K562 (cell line): ENCODE results near the gene TAOK2.
A peak's percentile ranks its signal among the peaks of the same experiment; 100 is the strongest.

Experiments
- CBX1 ChIP-seq: sonication (generic); IDR thresholded peaks from 2 replicates; pipeline ENCODE4 v1.6.1; 2016; ENCODE audit warnings: antibody characterized with exemption, low read depth, mild to moderate bottlenecking
- CCAR2 ChIP-seq: fragments of 200-400 bp; formaldehyde crosslinking; IDR thresholded peaks from 2 replicates; pipeline ENCODE4 v1.6.1; 2017; ENCODE audit warnings: mild to moderate bottlenecking, low read depth, low read length
- CTCF ChIP-seq, 3 experiments: IDR thresholded peaks in 2 of 3; conservative IDR thresholded peaks in 1 of 3; 2 replicates each; pipeline ENCODE4 v1.5.1; 2011 to 2012; ENCODE audit warnings: low read length in 3 of 3, mild to moderate bottlenecking in 3 of 3, control low read depth in 2 of 3, improper control_type of control experiment in 1 of 3, inconsistent platforms in 1 of 3, low read depth in 1 of 3, mixed read lengths in 1 of 3, moderate library complexity in 1 of 3; ENCODE audit not compliant: insufficient read depth in 2 of 3
- DPF2 ChIP-seq: fragments of 450-650 bp; IDR thresholded peaks from 2 replicates; pipeline ENCODE4 v1.6.1; 2016
- ELF1 ChIP-seq: fragments of 200-800 bp; sonication (Bioruptor generic); IDR thresholded peaks from 2 replicates; pipeline ENCODE4 v1.6.1; 2016; ENCODE audit warnings: missing genetic modification characterization, missing compliant biosample characterization
- EP300 ChIP-seq: IDR thresholded peaks from 2 replicates; pipeline ENCODE4 v1.6.1; 2012; ENCODE audit warnings: low read length, improper control_type of control experiment
- HBP1 ChIP-seq: fragments of 450-650 bp; formaldehyde crosslinking; IDR thresholded peaks from 2 replicates; pipeline ENCODE4 v1.4.0; 2022; ENCODE audit warnings: missing genetic modification characterization
- POLR2A ChIP-seq: fragments of 450-650 bp; conservative IDR thresholded peaks from 2 replicates; pipeline ENCODE4 v1.6.1; 2016
- POLR2H ChIP-seq: IDR thresholded peaks from 2 replicates; pipeline ENCODE4 v1.6.1; 2016; ENCODE audit warnings: missing genetic modification characterization, low read depth, mild to moderate bottlenecking, control low read depth, missing compliant biosample characterization, moderate library complexity
- REST ChIP-seq, 2 experiments: fragments of 450-650 bp; formaldehyde crosslinking in 1 of 2; IDR thresholded peaks; 2 replicates each; pipeline versions ENCODE4 v1.4.0 to v1.6.1; 2014 to 2020; ENCODE audit warnings: mild to moderate bottlenecking in 2 of 2, borderline replicate concordance in 1 of 2, low read depth in 1 of 2
- RFX5 ChIP-seq: IDR thresholded peaks from 2 replicates; pipeline ENCODE4 v1.6.1; 2011; ENCODE audit warnings: low read depth, mild to moderate bottlenecking, improper control_type of control experiment, low read length
- ZBTB49 ChIP-seq: sonication (generic); formaldehyde crosslinking; IDR thresholded peaks from 2 replicates; pipeline ENCODE4 v1.8.0; 2022; ENCODE audit warnings: missing genetic modification reagents, mild to moderate bottlenecking, borderline replicate concordance
- ZHX1 ChIP-seq: fragments of 150-350 bp; conservative IDR thresholded peaks from 2 replicates; pipeline ENCODE4 v1.6.1; 2014; ENCODE audit warnings: low read length
- ZNF444 ChIP-seq: fragments of 250-450 bp; sonication (Bioruptor Pico); IDR thresholded peaks from 2 replicates; pipeline ENCODE4 v1.4.0; 2020; ENCODE audit warnings: mild to moderate bottlenecking, moderate library complexity

- TF ChIP-seq HBP1 (CRISPR knock-in tag) (peak; percentile 84; the same call in 1 of the 2 replicates), RFX5 (peak; percentile 94), EP300 (no peak), CCAR2 (no peak), ZHX1 (no peak; the same call in 1 of the 2 replicates), REST (IDR thresholded peaks at IDR 0.05; ENCODE audit: borderline replicate concordance) (no peak; the same call in 1 of the 2 replicates), REST (CRISPR knock-in tag; IDR thresholded peaks at IDR 0.05; ENCODE audit: low read depth) (peak; percentile 65; the same call in 1 of the 2 replicates), CTCF (IDR thresholded peaks at IDR 0.05 in 2 of 3, conservative IDR thresholded peaks at IDR 0.05 in 1 of 3; ENCODE audit: insufficient read depth in 2 of 3, low read depth in 1 of 3, low read length in 3 of 3) (no peak; a peak in 1 of 6 replicates), ZBTB49 (CRISPR knock-in tag) (no peak), POLR2A (peak; percentile 94), POLR2H (tag) (no peak), ZNF444 (CRISPR knock-in tag) (no peak), CBX1 (no peak; the same call in 1 of the 2 replicates), DPF2 (no peak), ELF1 (tag) (no peak; the same call in 1 of the 2 replicates)
Observed at GRCh38 chr16:29973384-29974246, at the start of gene TAOK2.
